GM19463 (cell line): ENCODE results near the gene GATA3.

Experiments used
- ATAC-seq: cut with Tn5 transposase; IDR thresholded peaks from one replicate; pipeline ENCODE4 v1.9.1; 2021; ENCODE audit warnings: mild to moderate bottlenecking, moderate library complexity; ENCODE audit not compliant: unreplicated experiment

Gene GATA3

DNA sequence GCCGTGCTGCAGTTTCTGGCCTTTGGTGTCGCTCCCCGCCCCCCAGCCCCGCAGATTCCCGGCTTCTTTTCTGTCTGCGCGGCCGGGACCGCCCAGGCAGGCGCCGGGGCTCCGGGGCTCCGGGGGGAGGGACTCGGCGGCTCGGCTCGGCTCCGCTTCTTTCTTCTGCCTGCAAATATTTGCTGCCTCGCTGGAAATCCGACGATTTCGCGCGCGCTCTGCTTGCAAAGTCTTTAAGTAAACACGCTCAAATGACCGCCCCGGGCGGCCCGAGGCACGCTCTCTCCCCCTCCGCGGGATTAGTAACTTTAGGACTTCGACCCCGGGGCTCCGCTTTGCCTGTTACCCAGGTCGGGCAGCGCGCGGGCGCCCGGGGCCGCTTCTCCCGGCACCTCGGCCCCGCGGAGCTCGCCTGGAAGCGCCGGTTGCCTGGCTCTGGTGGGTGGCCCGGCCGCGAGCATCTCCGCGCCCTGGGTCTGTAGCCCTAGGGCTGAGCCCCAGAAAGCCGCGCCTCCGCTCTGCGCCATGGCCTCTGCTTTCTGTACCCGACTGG, 3.9 kb upstream of the GATA3 start:
- ATAC-seq = no peak

DNA sequence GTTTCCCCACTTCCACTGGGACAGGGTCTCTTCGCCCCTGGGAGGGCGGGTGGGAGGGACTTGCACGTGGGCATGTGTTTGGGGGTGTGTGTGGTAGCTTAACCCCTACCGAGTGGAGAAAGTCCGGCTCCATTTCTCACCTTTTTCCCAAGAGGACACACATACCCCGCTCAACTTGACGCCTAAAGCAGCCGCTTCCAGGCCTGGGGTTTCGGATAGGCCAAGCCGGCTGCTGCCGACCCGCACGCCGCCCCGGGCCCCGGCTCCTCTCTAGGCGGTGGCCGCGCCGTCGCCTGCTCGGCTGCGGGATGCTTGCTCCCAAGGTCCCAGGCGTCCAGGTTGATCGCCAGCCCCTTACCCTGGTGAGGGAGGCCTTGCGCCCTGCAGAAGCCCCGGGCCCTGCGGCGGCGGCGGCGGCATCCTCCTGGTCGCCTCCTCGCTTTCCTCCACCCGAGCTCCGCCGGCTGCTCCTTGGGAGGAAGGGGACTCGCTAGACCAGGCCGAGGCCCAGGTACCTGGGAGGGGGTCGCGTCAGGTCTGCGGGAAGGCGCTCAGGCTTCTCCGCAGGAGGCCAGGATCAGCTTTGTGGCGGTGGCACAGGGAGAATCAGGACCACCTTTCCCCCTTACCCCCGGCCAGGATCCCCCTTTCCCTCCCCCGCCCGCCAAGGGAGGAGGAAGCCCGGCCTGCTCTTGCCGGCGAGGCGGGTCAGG, 3.2 kb upstream of the GATA3 start:
- ATAC-seq = no peak

DNA sequence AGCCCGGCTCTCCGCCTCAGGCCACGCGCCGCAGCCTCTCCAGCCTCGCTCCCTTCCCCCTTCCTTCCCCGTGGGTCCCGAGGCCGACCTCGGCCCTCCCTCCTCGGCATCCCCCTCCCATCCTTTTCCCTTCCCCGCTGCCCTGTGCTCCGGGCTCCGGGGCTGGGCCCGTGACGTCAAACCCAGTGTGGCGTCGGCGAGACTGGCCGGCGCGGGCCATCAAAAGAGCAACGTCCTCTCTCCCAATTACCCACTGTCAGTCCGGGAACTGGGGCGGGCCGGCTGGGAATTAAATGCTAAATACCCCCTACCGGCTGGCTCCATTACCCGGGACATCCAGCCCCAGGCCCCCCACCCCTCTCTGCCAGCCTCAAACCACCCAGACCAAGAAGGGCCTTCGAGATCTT, 2.6 kb upstream of the GATA3 start:
- no peak for ATAC-seq

DNA sequence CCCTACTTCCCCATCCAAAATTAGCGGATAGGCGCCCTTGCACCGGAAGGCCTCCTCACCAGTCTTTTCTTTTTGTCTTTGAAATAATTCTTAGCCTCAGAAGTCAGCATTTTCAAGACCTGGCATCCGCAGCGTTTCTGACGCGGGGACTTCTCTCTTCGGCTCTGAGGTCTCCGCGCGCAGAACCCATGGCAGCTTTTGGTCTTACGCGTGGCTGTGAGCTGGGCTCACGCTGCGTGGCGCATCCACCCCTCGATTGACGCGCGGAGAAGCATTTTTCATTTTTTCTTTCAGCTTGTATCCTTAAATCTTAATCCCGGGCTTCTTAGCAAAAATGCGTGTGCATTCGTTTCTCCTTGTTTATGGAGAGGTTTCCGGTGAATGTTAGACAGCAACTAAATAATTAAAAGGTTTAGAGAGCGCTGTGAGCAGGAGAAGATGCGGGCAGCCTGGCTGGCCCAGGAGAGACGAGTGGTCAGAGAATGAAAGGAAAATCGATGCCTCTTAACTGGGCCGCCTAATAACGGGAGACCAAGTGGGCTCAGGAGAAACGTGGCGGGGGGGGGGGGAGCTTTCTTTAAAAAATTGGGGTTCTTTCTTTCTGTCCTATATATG, 2.0 kb upstream of the GATA3 start:
- ATAC-seq = no peak

DNA sequence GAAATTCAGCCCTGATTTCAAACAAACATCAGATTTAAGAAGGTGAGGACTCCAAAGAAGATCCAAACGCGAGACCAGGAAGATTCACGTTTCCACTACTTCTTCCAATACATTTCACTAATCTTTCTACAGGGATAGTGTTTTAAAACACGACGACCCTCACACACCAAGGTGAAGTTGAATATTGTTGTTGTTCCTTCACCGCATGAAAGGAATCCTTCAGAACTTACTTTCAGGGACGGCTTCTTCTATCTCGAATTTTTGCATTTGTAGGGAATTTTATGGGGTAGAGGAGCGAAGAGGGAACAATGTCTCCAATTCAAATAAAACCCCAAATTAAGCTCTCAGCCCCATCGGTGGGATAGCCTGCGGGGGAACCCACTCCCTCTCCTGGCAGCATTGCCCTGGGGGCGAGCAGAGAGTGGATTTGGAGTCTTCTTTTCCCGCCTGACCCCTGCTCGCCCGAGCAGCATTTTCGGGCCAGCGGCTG, 1.5 kb upstream of the GATA3 start:
- no peak for ATAC-seq

DNA sequence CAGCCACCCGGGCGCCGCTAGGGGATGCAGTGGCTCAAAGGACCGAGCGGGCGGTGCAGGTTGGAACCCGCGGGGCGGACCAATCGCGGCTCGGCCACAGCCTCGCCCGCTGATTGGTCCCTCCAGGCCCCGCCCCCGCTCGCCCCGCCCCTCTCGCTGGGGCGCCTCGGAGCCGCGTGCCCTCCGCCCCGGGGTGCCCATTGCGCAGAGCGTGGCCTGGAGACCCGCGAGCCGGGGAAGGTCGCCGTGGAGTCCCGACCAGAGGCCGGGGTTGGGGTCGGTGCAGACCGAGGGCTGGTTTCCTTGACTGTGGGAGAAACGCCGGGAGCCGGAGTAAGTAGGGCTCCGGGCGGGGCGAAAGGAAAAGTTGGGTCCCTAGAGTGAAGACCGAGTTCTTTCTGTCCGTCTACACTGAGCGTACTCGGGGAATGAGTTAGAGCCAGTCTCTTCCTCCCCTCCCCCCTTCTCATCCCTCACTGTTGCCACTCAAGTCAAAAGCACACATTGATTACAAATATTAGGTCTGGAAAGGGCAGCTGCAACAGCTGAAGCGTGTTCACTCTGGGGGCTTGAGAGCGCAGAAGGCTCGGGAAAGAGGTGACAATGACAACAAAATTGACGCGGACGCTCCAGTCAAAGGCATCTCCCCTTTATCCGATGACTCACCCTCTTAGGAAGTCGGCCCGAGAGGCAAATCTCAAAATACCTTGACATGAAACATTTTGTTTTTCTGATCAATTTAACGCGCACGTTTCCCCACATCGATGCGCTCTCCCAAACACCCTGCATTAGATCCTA, 843 bp upstream of the GATA3 start:
- ATAC-seq = peak; percentile 68

DNA sequence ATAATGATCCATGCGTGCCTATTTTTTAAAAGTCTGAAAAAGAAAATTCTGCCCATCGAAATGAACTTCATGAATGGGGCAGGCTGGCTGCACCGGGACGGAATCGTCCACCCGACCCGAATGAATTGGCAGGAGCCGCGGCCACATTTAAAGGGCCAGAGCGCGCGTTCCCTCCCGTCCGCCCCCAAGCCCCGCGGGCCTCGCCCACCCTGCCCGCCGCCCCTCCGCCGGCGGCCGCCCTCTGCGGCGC, 319 bp upstream of the GATA3 start:
- peak; percentile 6 for ATAC-seq

DNA sequence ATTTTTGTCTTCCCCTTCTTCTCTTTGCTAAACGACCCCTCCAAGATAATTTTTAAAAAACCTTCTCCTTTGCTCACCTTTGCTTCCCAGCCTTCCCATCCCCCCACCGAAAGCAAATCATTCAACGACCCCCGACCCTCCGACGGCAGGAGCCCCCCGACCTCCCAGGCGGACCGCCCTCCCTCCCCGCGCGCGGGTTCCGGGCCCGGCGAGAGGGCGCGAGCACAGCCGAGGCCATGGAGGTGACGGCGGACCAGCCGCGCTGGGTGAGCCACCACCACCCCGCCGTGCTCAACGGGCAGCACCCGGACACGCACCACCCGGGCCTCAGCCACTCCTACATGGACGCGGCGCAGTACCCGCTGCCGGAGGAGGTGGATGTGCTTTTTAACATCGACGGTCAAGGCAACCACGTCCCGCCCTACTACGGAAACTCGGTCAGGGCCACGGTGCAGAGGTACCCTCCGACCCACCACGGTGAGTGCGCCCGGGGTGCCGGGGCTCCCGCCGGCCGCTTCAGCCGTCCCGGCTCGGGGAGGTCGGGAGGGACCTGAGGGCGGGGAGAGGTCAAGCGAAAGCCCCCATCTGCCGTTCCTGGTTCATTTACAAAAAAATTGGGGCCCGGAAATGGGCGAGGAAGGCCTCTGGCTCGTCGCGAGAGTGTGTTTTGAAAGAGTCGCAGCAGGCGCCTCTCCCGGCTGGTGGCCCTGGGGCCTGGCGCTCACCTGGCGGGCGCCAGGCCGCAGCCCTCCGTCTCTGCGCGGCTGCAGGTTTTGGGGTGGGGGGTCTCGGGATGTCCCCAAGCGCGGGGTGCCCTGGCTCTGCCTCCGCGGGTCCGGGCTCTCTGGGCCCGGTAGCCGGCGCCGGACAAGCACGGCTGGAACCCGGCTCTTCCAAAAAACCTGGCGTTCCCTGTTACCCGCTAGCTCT, 1.2 kb downstream of the GATA3 start:
- ATAC-seq = no peak

DNA sequence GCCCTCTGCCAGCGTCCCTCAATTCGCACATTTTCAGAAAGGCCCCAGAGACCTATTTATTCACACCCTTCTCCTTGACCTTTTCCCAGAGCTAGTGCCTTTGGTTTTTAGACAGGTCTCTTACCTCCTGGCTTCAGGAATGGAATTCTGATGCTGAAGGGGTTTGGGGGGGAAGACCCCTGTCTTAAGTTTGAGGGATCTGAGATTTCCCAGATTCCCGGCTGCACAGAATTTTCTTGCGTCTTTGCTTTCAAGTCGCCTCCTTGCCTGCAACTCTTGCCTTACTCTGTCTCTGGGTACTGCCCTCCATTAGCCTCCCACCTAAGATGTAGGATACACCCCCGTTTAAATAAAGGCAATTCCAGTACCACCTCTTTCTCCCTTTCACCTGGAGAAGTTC, 1.9 kb downstream of the GATA3 start:
- ATAC-seq = no peak

DNA sequence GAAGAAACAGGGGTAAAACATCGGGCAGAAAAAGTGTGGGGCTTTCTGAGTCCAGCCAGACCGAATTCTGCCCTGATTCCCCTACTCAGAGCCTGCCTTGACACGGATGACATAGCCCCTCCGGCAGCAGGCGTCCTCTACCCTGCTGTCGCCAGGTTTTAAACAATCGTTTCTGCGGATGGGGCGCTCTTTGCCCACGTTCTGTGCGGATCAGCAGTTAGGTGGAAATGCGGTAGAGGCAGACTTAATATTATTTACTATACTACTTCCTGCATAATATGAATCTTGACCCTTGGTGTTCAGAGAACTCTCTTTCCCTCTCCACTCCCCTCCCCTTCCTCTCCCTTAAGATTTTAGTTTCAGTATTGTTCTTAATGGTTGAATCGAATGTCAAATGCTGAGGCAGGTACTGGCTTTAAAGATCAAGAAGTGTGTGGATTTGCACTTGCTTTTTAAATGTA, 2.4 kb downstream of the GATA3 start:
- ATAC-seq = peak; percentile 12

DNA sequence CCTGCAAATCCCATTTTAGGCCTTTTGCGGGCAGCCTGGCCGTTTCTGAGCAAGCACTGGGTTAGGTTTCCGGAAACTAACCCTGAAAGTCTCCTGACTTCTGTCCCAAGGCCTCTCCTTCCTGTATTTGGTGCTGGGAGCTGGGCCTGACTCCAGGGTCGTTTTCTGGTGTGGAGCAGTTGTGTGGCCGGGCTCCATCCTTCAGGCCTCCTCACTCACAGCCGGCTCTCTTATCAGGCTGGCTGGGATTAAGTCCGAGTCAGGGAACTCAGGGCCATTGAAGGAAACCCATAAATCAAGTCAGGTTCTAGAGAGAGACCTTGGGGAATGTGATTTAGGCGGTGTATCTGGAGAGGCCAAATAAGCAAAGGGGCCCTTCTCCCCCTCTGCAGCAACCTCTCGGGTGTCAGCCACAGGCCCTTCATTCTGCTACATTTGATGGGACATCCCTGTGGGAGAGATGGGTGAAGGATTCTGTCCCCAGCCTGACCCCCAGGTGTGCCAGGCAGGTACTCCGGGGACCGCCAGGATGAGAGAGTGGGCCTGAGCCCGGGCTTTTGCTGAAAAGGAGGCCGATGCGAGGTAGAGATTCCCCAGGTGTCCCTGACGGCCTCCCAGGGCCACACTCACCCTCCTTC, 3.3 kb downstream of the GATA3 start:
- ATAC-seq = no peak

DNA sequence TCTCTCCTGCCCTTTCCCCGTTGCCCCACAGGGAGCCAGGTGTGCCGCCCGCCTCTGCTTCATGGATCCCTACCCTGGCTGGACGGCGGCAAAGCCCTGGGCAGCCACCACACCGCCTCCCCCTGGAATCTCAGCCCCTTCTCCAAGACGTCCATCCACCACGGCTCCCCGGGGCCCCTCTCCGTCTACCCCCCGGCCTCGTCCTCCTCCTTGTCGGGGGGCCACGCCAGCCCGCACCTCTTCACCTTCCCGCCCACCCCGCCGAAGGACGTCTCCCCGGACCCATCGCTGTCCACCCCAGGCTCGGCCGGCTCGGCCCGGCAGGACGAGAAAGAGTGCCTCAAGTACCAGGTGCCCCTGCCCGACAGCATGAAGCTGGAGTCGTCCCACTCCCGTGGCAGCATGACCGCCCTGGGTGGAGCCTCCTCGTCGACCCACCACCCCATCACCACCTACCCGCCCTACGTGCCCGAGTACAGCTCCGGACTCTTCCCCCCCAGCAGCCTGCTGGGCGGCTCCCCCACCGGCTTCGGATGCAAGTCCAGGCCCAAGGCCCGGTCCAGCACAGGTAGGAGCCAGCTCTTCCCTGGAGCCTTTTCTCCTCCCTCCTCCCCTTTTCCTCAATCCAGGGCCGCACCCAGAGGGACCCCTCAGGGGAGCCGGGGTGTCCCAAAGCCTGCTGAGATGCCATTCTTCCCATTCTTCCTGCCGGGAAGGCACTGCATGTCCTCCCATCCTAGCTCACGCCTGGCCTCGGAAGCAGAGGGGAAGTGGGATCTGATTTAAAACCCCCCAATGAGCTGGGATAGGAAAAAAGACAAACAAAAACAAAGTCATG, 4.0 kb downstream of the GATA3 start:
- ATAC-seq = no peak

DNA sequence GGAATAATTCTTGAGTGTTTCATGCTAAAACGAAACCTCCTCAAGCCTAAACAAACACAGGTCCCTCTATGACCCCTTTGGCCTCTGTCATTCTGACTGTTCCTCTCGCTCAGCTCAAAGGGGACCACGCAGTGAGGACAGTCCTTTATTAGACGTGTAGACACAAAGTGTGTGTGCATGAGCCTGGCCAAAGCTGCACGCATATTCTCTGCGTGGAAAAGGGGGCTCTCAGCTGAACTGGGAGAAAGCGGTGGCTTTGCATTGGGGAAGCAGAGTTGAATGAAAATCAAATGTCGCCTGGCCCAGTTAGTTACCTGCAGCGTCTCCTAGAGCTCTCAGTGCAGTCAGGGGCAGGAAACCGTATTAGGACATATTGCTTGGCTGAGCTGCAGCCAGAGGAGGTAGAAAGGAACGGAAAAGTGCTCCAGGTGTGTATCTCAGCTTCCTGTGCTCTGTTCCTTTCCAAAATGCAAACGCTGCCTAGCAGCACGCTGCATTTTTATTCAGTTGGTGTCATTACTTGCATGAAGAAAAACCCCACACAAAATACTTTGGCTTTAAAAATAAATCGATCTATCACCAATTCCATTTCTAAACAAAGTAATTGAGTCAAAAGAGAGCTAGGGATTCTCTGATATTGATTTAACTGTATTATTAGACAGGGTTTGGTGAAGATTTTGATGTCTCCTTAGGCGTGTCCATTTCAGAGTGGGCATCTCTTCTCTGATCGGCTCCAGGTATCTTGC, 4.9 kb downstream of the GATA3 start:
- ATAC-seq = no peak

DNA sequence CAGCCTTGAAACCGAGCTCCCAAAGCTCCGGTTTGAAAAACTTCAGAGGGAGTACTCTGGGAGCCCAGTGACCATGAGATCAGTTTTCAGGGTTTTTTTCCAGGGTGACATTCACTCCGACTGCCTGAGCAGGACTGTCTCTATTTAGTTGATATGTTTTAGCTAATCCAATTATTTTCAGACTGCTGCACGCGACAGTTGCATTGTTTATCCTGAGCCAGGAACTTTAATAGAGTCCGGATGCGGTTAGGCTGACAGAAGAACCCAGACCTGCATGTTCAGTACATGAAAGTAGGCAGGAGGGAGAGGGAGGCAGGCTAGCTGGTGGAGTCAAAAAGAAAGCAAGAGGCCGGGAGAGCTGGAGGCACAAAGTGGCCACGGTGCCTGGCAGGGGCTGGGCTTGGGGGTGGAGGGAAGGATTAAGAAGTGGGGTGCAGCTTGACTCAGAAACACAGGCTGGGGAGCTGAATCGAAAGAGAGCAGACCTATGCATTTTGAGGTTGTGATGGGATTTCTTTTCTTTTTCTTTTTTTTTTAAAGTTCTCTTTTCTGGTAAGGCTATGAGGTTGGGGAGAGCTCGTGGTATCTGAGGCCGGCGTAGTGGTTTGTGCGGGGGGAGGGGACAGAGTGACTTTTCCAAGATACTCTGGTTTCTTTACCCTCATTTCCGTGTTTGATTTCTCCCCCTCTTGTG, 5.7 kb downstream of the GATA3 start:
- peak; percentile 40 for ATAC-seq

DNA sequence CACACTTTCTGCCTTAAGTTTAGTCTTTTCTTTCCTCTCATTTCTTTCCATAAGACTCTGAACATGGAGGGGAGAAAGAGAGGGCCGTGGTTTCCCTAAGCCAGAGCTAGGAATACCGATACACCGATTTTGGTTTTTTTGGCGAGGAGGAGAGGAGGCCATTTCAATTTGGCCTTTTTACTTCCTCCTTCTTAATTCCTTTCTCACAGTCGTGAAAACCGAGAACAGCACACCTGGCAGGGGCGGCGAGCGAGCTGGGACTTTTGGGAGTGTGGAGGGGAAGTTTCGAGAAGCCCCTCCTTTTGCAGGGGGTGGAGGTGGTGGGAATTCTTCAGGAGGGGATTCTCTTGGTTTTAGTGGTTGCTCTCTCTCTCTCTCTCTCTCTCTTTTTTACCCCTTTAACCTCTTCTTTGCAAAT, 6.2 kb downstream of the GATA3 start:
- ATAC-seq = no peak

DNA sequence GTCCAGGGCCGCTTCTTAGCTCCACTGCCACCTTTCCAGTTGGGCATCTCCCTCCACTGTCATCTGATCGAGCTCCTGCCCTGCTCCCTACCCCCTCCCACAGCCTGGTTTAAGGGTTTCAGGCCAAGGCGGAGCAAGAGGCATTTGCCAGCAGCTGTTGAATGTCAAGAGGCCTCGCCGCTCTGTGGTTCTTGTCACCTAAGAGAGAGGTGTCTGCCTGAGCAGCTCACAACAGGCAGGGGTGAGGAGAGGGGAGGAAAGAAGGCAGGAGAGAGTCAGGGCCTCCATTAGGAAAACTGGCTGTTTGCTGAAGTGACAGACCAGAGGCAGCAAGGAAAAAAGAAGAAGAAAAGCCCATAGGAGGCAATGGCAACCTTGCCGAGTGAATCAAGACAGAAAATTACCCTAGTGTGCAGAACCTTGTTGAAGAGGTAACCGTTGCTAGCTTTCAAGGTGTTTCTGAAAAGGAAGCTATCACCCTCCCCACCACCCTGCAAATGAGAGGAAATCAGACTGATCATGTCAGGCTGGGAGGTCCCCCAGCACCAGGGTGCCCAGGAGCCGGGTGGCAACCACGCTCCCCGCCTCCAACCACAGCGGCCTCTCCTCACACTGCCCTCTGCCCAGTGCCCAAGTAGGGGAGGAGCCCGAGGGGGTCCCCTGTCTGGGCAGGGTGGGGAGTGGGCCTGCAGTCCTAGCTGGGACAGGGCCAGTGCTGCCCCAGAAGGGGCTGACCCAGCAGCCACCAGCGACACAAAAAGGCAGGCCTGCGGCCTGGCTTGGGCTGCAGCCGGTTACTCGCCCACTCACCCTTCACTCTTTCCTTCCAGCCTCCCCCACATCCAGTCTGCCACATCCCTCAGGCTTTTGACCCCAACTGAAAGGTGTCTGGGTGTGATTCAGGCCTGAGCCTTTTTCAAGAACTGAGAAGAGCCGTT, 7.1 kb downstream of the GATA3 start:
- ATAC-seq = peak; percentile 25
